ENCODE results near the gene ZNF497.
"Not testable (repeated sequence)": the region's sequence is repeated elsewhere in the genome, so short reads cannot be mapped to it uniquely, and the experiment has no call there.

The ZNF497 gene

GRCh38 chr19:58394821-58395219 is 32.3 kb upstream of the ZNF497 start:
- no peak for DNase-seq (ENCODE audit: low spot score)

- DNase-seq (ENCODE audit: low spot score) = no peak
Observed at GRCh38 chr19:58393725-58394033, 31.1 kb upstream of the ZNF497 start.

- no peak for DNase-seq (ENCODE audit: low spot score)
Observed at GRCh38 chr19:58392945-58393724, 30.6 kb upstream of the ZNF497 start.

GRCh38 chr19:58388175-58388526 is 25.6 kb upstream of the ZNF497 start:
- no peak for DNase-seq (ENCODE audit: low spot score)

GRCh38 chr19:58387338-58388174 is 25.0 kb upstream of the ZNF497 start:
- no peak for DNase-seq (ENCODE audit: low spot score)

GRCh38 chr19:58386576-58387337 is 24.2 kb upstream of the ZNF497 start, which contains the start of gene RPS5:
Gene RPS5 (plus strand): TSS chr19:58387269. CDS start chr19:58388138, 869 bp downstream.
- DNase-seq (ENCODE audit: low spot score) = peak; percentile 99

GRCh38 chr19:58385891-58386575 is 23.5 kb upstream of the ZNF497 start:
- no peak for DNase-seq (ENCODE audit: low spot score)

- no peak for DNase-seq (ENCODE audit: low spot score)
Observed at GRCh38 chr19:58385313-58385890, 22.9 kb upstream of the ZNF497 start.

GRCh38 chr19:58382997-58383603 is 20.5 kb upstream of the ZNF497 start:
- DNase-seq (ENCODE audit: low spot score) = no peak

GRCh38 chr19:58381460-58382212 is 19.1 kb upstream of the ZNF497 start:
- DNase-seq (ENCODE audit: low spot score) = no peak

- DNase-seq (ENCODE audit: low spot score) = peak; percentile 95
Observed at GRCh38 chr19:58380662-58381459, 18.3 kb upstream of the ZNF497 start, which contains the start of gene ZNF837. Gene ZNF837 (minus strand): TSS chr19:58381030. CDS start chr19:58369332, 11,698 bp downstream.

- no peak for DNase-seq (ENCODE audit: low spot score)
Observed at GRCh38 chr19:58380037-58380661, 17.6 kb upstream of the ZNF497 start.

- DNase-seq (ENCODE audit: low spot score) = no peak
Observed at GRCh38 chr19:58379246-58379645, 16.7 kb upstream of the ZNF497 start.

GRCh38 chr19:58376724-58377123 is 14.2 kb upstream of the ZNF497 start:
- DNase-seq (ENCODE audit: low spot score) = not testable (repeated sequence)

GRCh38 chr19:58374200-58374599 is 11.6 kb upstream of the ZNF497 start:
- no peak for DNase-seq (ENCODE audit: low spot score)

- DNase-seq (ENCODE audit: low spot score) = no peak
Observed at GRCh38 chr19:58372311-58373133, 10.0 kb upstream of the ZNF497 start.

- no peak for DNase-seq (ENCODE audit: low spot score)
Observed at GRCh38 chr19:58368561-58369360, 6.2 kb upstream of the ZNF497 start.
